GM12873 (cell line): ENCODE measurements around the gene LGMN.

Source experiments
- CTCF ChIP-seq: IDR thresholded peaks from 2 replicates; pipeline ENCODE4 v1.5.1; 2012; ENCODE audit warnings: low read depth, mild to moderate bottlenecking, moderate library complexity, low read length, control low read depth; ENCODE audit not compliant: insufficient read depth; ENCODE audit errors: missing control alignments

The LGMN gene

GRCh38 chr14:92768795-92769194, 20.4 kb upstream of the LGMN start:
- no peak for TF ChIP-seq CTCF

GRCh38 chr14:92760524-92760805, 12.0 kb upstream of the LGMN start:
- TF ChIP-seq CTCF = no peak

- no peak for TF ChIP-seq CTCF
These were observed 11.5 kb upstream of the LGMN start for GRCh38 chr14:92759679-92760523.

GRCh38 chr14:92759300-92759678, 10.9 kb upstream of the LGMN start:
- no peak for TF ChIP-seq CTCF

- TF ChIP-seq CTCF = no peak
These were observed 8.0 kb upstream of the LGMN start for GRCh38 chr14:92756446-92756845.

GRCh38 chr14:92755495-92755894, 7.1 kb upstream of the LGMN start:
- no peak for TF ChIP-seq CTCF

DNA sequence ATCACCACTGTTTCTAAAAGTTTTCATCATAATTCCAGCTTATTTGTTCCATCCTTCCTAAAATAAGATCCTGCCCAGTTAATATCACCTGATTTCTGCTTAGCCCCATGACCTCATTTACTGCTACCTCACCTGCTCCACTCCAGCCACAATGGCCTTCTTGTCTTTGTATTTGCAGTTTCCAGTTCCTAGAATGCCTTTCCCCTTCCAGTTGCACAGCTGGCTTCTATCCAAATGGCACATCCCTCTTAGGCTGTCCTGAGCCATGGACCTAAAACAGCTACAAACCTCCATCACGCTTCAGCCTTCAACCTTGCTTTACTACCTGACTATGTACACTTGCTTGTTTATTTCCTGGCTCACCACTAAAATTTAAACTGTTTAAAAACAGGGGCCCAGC, 6.5 kb upstream of the LGMN start:
- no peak for TF ChIP-seq CTCF
